GDM1 (cell line): ENCODE data around the gene CRYBB1.
A peak's percentile ranks its signal among the peaks of the same experiment; 100 is the strongest.

Experiments
- DNase-seq: peaks from one replicate; lab custom pipeline; 2025; lab: John Stamatoyannopoulos, UW

Gene CRYBB1

GRCh38 chr22:26617271-26618199 is at the start of gene CRYBB1:
CRYBB1 (minus strand) TSS chr22:26618027; CDS start chr22:26616319, 1,708 bp downstream.
- DNase-seq: peak; percentile 48

GRCh38 chr22:26667140-26667539 is 49.3 kb upstream of the CRYBB1 start:
- DNase-seq: no peak

DNA sequence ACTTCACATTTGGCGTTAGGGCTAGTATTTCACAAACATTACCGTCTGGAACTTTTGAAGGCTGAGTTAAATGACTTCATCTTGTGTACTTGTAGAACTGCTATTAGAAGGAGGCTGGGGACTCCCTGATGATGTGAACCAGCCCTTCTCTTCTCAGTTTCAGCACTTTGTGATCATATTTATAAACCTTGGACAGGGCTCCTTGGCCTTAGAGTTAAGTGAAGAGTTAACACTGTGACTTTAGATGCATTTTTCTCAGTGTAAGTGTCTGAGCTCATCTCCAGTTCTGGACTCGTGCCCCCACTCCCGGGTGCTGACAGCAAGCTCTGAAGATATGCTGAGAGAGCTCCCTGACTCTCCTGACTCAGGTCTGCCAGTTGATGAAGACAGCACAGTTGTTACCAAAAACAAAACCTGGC is 48.0 kb upstream of the CRYBB1 start:
- no peak for DNase-seq

GRCh38 chr22:26663374-26663923 is 45.6 kb upstream of the CRYBB1 start:
- no peak for DNase-seq

- no peak for DNase-seq
Measured at GRCh38 chr22:26662160-26662559, 44.3 kb upstream of the CRYBB1 start.

- DNase-seq: no peak
Measured at GRCh38 chr22:26660961-26661578, 43.2 kb upstream of the CRYBB1 start.

GRCh38 chr22:26660356-26660755 is 42.5 kb upstream of the CRYBB1 start:
- no peak for DNase-seq

DNA sequence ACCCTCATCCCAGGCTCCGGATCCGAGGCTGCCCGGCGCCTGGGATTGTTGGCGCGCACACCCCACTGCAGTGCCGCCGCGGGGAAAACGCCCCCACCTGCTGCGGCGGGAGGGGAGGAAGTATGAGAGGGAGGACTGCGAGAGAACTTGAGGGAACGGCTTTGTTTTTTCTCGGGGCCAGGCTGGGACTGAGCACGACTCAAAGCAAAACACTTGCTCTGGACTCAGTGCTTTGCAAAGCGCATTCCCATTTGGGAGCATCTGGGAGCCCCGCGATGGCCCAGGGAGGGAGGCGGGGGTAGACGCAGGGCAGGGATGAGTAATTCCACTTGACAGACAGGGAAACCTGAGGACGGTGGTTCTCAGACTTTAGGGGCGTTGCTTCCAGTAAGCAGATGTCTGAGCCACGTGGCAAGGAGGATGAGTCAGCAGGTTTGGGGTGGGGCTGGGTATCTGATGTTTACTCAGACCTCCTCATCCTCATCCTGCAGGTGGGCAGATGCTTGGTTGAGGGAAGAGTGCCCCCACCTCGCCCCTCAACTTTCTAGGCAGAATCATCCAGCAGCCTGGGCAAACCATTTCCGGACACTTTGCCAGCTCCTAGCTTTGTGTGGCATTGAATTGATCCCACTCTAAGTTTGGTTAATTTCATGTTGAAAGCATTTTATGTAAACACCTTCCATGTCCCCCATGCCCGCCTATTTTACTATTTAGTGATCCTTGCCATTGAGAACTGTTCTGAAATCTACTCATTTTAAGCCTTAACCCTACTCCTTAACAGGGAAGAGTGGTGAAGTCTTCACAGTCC is 41.0 kb upstream of the CRYBB1 start:
- peak; percentile 48 for DNase-seq

DNA sequence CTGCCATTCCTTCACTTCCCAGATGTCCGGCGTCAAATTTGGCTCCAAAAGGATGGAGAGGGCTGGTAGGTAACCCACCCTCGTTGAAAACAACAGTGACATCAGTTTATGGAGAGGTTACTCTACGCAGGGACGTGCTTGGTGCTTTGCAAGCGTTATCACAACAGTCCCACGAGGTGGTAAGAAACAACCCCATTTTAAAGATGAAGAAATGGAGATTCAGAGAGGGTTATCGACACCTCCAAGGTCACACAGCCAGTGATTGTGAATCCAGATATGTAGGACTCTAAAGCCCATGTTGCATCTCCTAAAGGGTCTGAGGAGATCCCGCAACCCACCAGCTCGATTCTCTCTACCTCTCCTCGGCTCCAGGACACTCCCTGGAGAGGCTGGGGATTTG is 40.3 kb upstream of the CRYBB1 start:
- no peak for DNase-seq

- no peak for DNase-seq
Measured at GRCh38 chr22:26656891-26657851, 39.3 kb upstream of the CRYBB1 start, which contains the start of gene MIAT. MIAT (plus strand) TSS chr22:26657588.

DNA sequence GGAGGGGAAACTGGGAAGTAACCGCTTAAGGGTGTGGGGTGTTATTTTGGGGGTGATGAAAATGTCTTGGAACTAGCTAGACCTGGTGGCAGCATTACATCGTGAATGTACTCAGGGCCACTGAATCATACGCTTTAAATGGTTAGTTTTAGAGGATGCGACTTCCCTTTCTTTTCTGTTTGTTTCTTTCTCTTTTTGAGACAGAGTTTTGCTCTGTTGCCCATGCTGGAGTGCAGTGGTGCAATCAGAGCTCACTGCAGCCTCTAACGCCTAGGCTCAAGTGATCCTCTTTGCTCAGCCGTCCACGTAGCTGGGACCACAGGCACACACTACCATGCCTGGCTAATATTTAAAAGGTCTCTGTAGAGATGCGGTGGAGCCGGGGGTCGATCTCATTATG is 34.0 kb upstream of the CRYBB1 start:
- DNase-seq: no peak

DNA sequence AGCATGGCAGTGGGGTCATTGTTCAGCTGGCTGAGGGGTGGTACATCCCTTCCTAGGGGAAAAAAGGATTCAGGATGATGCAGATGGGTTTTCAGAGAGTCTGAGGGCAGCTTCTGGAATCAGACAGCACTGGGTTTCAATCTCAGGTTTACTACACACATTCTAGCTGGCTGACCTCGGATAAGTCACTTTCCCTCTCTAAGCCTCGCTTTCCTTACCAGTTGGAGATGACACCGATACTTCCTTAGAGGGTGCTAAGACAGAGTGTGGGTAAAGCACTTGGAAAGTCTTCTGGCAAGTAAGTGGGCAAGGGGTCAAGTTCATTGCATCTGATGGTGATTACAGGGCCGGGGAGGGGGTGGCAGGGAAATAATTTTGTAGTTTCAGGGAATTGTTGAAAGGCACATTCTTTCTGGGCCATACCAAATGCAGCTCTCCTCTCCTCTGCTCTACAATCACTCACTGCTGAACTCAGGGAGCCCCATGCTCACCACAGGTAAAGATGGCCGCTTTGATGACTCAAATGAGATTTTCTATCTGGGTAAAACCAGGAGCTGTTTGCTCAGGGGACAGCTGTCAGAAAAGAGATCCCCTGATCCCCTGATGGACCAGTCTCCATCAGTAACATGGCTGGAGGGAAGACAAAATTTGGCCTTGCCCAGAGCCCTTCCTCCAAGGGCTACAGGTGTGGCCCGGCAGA is 33.0 kb upstream of the CRYBB1 start:
- DNase-seq: no peak

DNA sequence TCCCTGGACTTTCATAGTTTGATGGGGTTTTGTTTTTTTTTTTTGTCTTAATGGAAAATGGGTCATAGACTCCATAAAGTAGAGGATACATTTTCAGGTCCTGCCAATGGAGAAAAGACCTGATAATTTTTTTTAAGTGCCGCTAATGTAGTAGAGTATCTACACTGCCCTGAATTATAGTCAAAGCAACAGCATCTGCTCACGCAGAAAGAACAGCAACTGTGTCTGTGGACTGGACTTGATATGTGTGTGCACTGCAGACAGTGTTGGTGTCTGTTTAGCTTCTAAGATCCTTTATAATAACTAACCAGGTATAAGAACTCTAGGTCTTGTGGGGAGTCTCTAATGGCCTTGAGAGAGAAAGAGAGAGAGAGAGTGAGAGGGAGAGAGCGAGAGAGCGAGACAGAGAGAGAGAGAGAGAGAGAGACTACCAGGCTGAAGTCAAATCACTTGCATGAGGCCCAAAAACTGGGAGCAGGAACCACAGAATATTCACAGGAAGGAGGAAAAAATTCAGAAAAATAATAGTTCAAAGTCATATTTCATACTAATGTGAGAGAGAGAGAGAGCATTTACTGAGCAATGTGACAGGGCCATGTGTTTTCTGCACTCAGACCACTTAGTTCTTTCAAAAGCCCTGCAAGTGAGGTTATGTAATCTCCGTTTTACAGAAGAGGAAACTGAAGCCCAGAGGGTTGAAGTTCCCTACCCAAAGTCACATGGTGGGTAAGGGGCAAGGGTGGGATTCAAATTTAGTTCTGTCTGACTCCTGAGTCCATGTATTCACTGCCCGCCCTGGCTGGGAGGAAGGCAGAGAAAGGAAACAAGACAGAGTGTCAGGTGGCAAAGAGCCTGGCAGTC is 30.9 kb upstream of the CRYBB1 start:
- peak; percentile 26 for DNase-seq

- DNase-seq: no peak
Measured at GRCh38 chr22:26648011-26648497, 30.2 kb upstream of the CRYBB1 start.

DNA sequence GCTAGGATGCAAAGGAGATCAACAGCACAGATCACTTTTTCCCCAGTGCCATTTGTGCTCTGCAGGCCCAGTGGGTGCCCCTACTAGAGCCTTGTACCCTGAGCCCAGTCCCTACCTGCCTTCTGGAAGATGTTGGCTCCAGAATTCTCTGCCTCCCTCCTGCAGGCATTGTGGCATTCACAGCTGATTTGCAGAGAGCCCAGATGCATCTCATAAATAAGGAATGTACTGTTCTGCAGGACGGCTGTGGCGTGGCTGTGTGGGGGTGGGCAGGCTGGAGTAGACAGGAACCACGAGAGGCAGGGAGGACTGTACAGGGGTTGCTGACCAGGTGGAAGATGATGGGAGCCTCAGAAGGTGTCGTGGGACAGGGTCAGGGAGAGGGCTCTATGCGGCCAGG is 28.3 kb upstream of the CRYBB1 start:
- DNase-seq: no peak

GRCh38 chr22:26643418-26644100 is 25.7 kb upstream of the CRYBB1 start:
- DNase-seq: no peak

DNA sequence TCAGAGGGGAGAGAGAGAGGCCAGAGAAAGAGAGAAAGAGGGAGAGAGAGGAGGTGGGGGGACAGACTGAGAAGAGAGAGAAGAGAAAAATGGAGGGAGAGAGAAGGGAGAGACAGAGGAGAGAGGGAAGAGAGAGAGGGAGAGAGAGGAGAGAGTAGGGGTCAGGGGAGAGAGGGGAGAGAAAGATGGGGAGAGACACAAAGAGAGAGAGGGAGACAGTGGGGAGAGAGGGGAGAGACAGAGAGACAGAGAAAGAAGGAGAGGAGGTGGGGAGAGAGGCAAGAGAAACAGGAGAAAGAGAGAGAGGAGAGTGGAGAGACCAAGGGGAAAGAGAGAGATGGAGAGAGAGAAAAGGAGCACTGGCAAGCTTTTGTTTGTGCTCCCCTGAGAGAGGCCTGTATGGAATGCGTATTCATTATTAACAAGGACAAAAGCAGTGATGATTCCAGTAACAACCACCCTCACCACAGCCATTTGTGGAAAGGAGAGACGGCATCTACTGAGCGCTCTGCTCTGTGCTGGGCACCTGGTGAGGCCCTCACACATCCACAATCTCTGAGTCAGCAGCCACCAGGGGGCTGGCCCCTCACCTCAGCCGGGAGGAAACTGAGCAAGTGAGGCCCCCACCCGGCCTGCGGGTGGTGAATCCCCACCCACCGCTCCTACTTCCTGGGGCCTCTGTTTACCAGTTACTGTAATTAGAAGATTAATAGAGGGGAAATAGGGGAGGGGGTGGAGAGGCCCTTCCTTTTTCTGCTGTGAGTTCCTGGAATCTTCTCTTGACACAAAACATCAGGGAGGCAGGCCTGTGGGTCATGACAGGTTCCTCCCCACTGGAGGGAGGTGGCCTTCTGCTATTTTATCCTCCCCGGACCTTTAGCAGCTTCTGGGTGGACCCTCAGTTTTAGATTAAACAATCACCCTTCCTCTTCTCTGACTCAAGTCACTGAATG is 24.9 kb upstream of the CRYBB1 start:
- DNase-seq: no peak
